ENCODE data around the gene ZNF470.

GRCh38 chr19:56567274-56568120 is at the start of gene ZNF470:
- TF ChIP-seq CTCF (conservative IDR thresholded peaks at IDR 0.05; ENCODE audit: low read depth, low read length) (no peak), EZH2 (IDR thresholded peaks at IDR 0.05; ENCODE audit: borderline replicate concordance, low read depth, low read length, poor library complexity, severe bottlenecking) (no peak)
